HCT116 (cell line): ENCODE data around the gene ACSF2. TPM values are rescaled to one million over a fixed set of nuclear protein-coding genes. Genes with fewer than 3 reads are reported as not detected.

ENCODE experiments used
- ATAC-seq: fragments of 200-7000 bp; cut with Tn5 transposase; 2 replicates; pipeline ENCODE4 v1.9.1; 2020; ENCODE audit warnings: mild to moderate bottlenecking, moderate library complexity
- BruUV-seq: library from RNA; stranded (reverse); fragments of 400-500 nt; replicated peaks from 2 replicates; lab custom pipeline; 2021; lab: Mats Ljungman, UMichigan
- CTCF ChIA-PET: fragments of 300-600 bp; sonication (Branson Sonifier 250); formaldehyde crosslinking; loops from one replicate; lab custom pipeline; 2021; ENCODE audit warnings: antibody characterized with exemption; lab: Charles Lee
- POLR2A ChIA-PET: fragments of 300-600, 350-600 bp; sonication (Branson Sonifier 250); formaldehyde crosslinking; loops from one replicate; lab custom pipeline; 2021; ENCODE audit warnings: antibody characterized with exemption; lab: Charles Lee
- RAD21 ChIA-PET, 2 experiments: fragments of 300-600 bp; sonication (Branson Sonifier 250); formaldehyde crosslinking; loops; one replicate each; lab custom pipeline; 2023; ENCODE audit warnings: low total read pairs in 2 of 2; ENCODE audit not compliant: uncharacterized antibody in 2 of 2, unreplicated experiment in 2 of 2, low non-redundant PET in 1 of 2; lab: Charles Lee
- DNase-seq: peaks from one replicate; pipeline ENCODE4 v3.0.0-alpha.2; 2010; ENCODE audit warnings: low read depth, low spot score
- H2AFZ ChIP-seq: fragments of 200-600 bp; shearing (Covaris generic), sonication (generic); 2 replicates; pipeline ENCODE4 v1.6.1; 2017; ENCODE audit warnings: low read depth, mixed run types, mixed read lengths, antibody characterized with exemption, low read length; ENCODE audit not compliant: poor library complexity, severe bottlenecking
- H3K27ac ChIP-seq: 2 replicates; pipeline ENCODE4 v1.5.1; 2012; ENCODE audit warnings: low read depth, low read length
- H3K27me3 ChIP-seq: fragments of 200-600 bp; sonication (generic); 2 replicates; pipeline ENCODE4 v1.6.1; 2016; ENCODE audit warnings: mixed run types, low read length, mixed read lengths; ENCODE audit not compliant: insufficient read depth
- H3K36me3 ChIP-seq, 2 experiments: fragments of 200-500 bp in 1 of 2; fragments of 200-600 bp in 1 of 2; sonication (Bioruptor generic) in 1 of 2; sonication (generic) in 1 of 2; 2 replicates each; pipeline versions ENCODE4 v1.5.1 to v1.6.1; 2014 to 2016; ENCODE audit warnings: low read length in 2 of 2, inconsistent platforms in 1 of 2, mixed read lengths in 1 of 2, mixed run types in 1 of 2; ENCODE audit not compliant: insufficient read depth in 2 of 2, control insufficient read depth in 1 of 2
- H3K4me1 ChIP-seq, 2 experiments: fragments of 200-600 bp in 1 of 2; sonication (generic) in 1 of 2; 2 replicates each; pipeline versions ENCODE4 v1.5.1 to v1.6.1; 2012 to 2017; ENCODE audit warnings: low read length in 2 of 2, inconsistent platforms in 1 of 2, mild to moderate bottlenecking in 1 of 2, mixed read lengths in 1 of 2, mixed run types in 1 of 2, moderate library complexity in 1 of 2; ENCODE audit not compliant: insufficient read depth in 2 of 2, control insufficient read depth in 1 of 2
- H3K4me2 ChIP-seq: fragments of 200-600 bp; sonication (generic); 2 replicates; pipeline ENCODE4 v1.6.1; 2017; ENCODE audit warnings: mixed run types, low read length, mixed read lengths
- H3K4me3 ChIP-seq, 2 experiments: fragments of 200-600 bp in 1 of 2; sonication (generic) in 1 of 2; replicated peaks in 1 of 2; 2 replicates each; pipeline ENCODE4 v1.5.1; 2011 to 2016; ENCODE audit warnings: low read length in 2 of 2, control low read depth in 1 of 2, low read depth in 1 of 2, mild to moderate bottlenecking in 1 of 2, mixed read lengths in 1 of 2, mixed run types in 1 of 2
- H3K79me2 ChIP-seq: fragments of 200-600 bp; sonication (generic); 2 replicates; pipeline ENCODE4 v1.6.1; 2017; ENCODE audit warnings: mild to moderate bottlenecking, mixed run types, low read length, moderate library complexity, mixed read lengths; ENCODE audit not compliant: insufficient read depth
- H3K9ac ChIP-seq: fragments of 200-600 bp; sonication (generic); 2 replicates; pipeline ENCODE4 v1.6.1; 2016; ENCODE audit warnings: low read length, mixed read lengths
- H3K9me2 ChIP-seq: fragments of 200-600 bp; sonication (generic), shearing (Covaris generic); 2 replicates; pipeline ENCODE4 v1.6.1; 2017; ENCODE audit warnings: mixed run types, mild to moderate bottlenecking, moderate library complexity; ENCODE audit not compliant: insufficient read depth
- H3K9me3 ChIP-seq, 2 experiments: fragments of 200-500 bp in 1 of 2; fragments of 200-600 bp in 1 of 2; sonication (Bioruptor generic) in 1 of 2; sonication (generic) in 1 of 2; 2 replicates each; pipeline ENCODE4 v1.6.1; 2014 to 2017; ENCODE audit warnings: low read length in 2 of 2, mixed read lengths in 2 of 2, inconsistent platforms in 1 of 2, low read depth in 1 of 2, mild to moderate bottlenecking in 1 of 2, mixed run types in 1 of 2, moderate library complexity in 1 of 2; ENCODE audit not compliant: control insufficient read depth in 1 of 2, insufficient read depth in 1 of 2
- H4K20me1 ChIP-seq: fragments of 200-600 bp; sonication (generic), shearing (Covaris generic); 2 replicates; pipeline ENCODE4 v1.6.1; 2017; ENCODE audit warnings: mixed run types, mild to moderate bottlenecking, moderate library complexity; ENCODE audit not compliant: insufficient read depth
- ATF3 ChIP-seq: IDR thresholded peaks from 2 replicates; pipeline ENCODE4 v1.6.1; 2012
- CBX3 ChIP-seq: IDR thresholded peaks from 2 replicates; pipeline ENCODE4 v1.6.1; 2012; ENCODE audit warnings: low read depth
- CEBPB ChIP-seq: IDR thresholded peaks from 2 replicates; pipeline ENCODE4 v1.6.1; 2012; ENCODE audit warnings: low read depth
- CTCF ChIP-seq, 3 experiments: fragments of 200-600 bp in 1 of 3; sonication (generic) in 1 of 3; IDR thresholded peaks in 2 of 3; conservative IDR thresholded peaks in 1 of 3; 2 replicates each; pipeline ENCODE4 v1.5.1; 2012 to 2017; ENCODE audit warnings: low read depth in 2 of 3, low read length in 2 of 3, antibody characterized with exemption in 1 of 3, borderline replicate concordance in 1 of 3, control low read depth in 1 of 3, mild to moderate bottlenecking in 1 of 3, mixed read lengths in 1 of 3, mixed run types in 1 of 3, moderate library complexity in 1 of 3; ENCODE audit not compliant: insufficient read depth in 1 of 3
- EGR1 ChIP-seq: IDR thresholded peaks from 2 replicates; pipeline ENCODE4 v1.6.1; 2012; ENCODE audit warnings: low read depth
- EZH2 ChIP-seq: fragments of 200-600 bp; sonication (generic); IDR thresholded peaks from 2 replicates; pipeline ENCODE4 v1.6.1; 2017; ENCODE audit warnings: antibody characterized with exemption, mixed run types
- EZH2phosphoT487 ChIP-seq: fragments of 200-600 bp; IDR thresholded peaks from 2 replicates; pipeline ENCODE4 v1.6.1; 2018; ENCODE audit warnings: antibody characterized with exemption, borderline replicate concordance
- FOSL1 ChIP-seq: IDR thresholded peaks from 2 replicates; pipeline ENCODE4 v1.6.1; 2012; ENCODE audit warnings: low read depth
- MAX ChIP-seq: IDR thresholded peaks from 2 replicates; pipeline ENCODE4 v1.6.1; 2012
- SIN3A ChIP-seq: IDR thresholded peaks from 2 replicates; pipeline ENCODE4 v1.6.1; 2012; ENCODE audit warnings: low read depth
- TCF7L2 ChIP-seq: IDR thresholded peaks from 2 replicates; pipeline ENCODE4 v1.7.0; 2011; ENCODE audit warnings: borderline replicate concordance, inconsistent platforms; ENCODE audit not compliant: insufficient read depth, insufficient read length; ENCODE audit errors: extremely low read depth
- ZNF274 ChIP-seq: fragments of 200-500 bp; sonication (Bioruptor generic); IDR thresholded peaks from 2 replicates; pipeline ENCODE4 v1.6.1; 2014; ENCODE audit warnings: mild to moderate bottlenecking, low read depth, low read length, inconsistent platforms
- intact Hi-C: fragments of 100-400 bp; cut with micrococcal nuclease; formaldehyde crosslinking; loops from 2 replicates; pipeline ENCODE4 v1.10.0; 2022
- total RNA-seq: library from RNA; stranded (reverse); gene quantifications from one replicate; pipeline ENCODE4 v1.2.1, GENCODE V29; 2021; ENCODE audit not compliant: unreplicated experiment

Gene ACSF2
- total RNA-seq, 1 experiment from 2014 or later, result 52.4 TPM

- no peak overlapping the region for H3K4me3 ChIP-seq
- no peak for DNase-seq
- no peak overlapping the region for H3K27ac ChIP-seq
- ChIA-PET CTCF (interaction anchor here (0.9 kb wide), 1 partner anchor 10 kb away, joined by 4 read pairs; no protein-coding TSS in a partner anchor), POLR2A (no interaction called here), RAD21 (no interaction called here)
- intact Hi-C loops, result no loop called here
- no peak overlapping the region for H2AFZ ChIP-seq
- H3K27me3 ChIP-seq, result no peaks in the 10 kb centered on the region
- H4K20me1 ChIP-seq, result no peaks in the 10 kb centered on the region
- TF ChIP-seq EGR1, result no peak
- no peak for TF ChIP-seq EZH2
- no peak for TF ChIP-seq ZNF274
- no peak for TF ChIP-seq CEBPB
- no peak for TF ChIP-seq FOSL1
- no peak for TF ChIP-seq SIN3A
- TF ChIP-seq ATF3, result no peak
- TF ChIP-seq MAX, result no peak
- H3K36me3 ChIP-seq, result no peaks in the 10 kb centered on the region
- H3K9ac ChIP-seq, result no peak overlapping the region
- no peaks in the 10 kb centered on the region for H3K79me2 ChIP-seq
- H3K4me1 ChIP-seq, result peaks cover 0 to 10% of the 10 kb centered on the region in 2 experiments; a peak in 2 of 4 replicates
- BruUV-seq, result no TSS peak
- no peaks in the 10 kb centered on the region for H3K9me2 ChIP-seq
- ATAC-seq, result peak; percentile 25; the same call in 1 of the 2 replicates
- H3K9me3 ChIP-seq, result no peaks in the 10 kb centered on the region
- no peak overlapping the region for H3K4me2 ChIP-seq
Measured at GRCh38 chr17:50511058-50511457, 85.0 kb downstream of the ACSF2 start.

GRCh38 chr17:50513495-50513894 lies 87.5 kb downstream of the ACSF2 start:
- TF ChIP-seq CTCF (IDR thresholded peaks at IDR 0.05 in 2 of 3, conservative IDR thresholded peaks at IDR 0.05 in 1 of 3; ENCODE audit: borderline replicate concordance in 1 of 3, insufficient read depth in 1 of 3, low read depth in 2 of 3, low read length in 2 of 3) (no peak), CBX3 (no peak), EZH2phosphoT487 (no peak), EGR1 (no peak), ZNF274 (no peak), MAX (no peak), TCF7L2 (no peak)
- Histone ChIP-seq H3K36me3 (no peaks in the 10 kb centered on the region), H2AFZ (no peak overlapping the region), H3K9me3 (no peaks in the 10 kb centered on the region), H3K4me1 (peaks cover 0 to 17% of the 10 kb centered on the region in 2 experiments; a peak in 2 of 4 replicates), H3K27ac (no peak overlapping the region), H3K4me2 (no peak overlapping the region), H3K4me3 (no peak overlapping the region), H3K9me2 (no peaks in the 10 kb centered on the region), H4K20me1 (no peaks in the 10 kb centered on the region), H3K79me2 (no peaks in the 10 kb centered on the region), H3K27me3 (no peaks in the 10 kb centered on the region), H3K9ac (no peak overlapping the region)
- BruUV-seq, result no TSS peak
- intact Hi-C loops, result no loop called here
- ChIA-PET POLR2A (no interaction called here), RAD21 (interaction anchor here in 1 of 2 experiments (0.6 kb wide), 1 partner anchor 31 kb away, joined by 3 read pairs; no protein-coding TSS in a partner anchor), CTCF (interaction anchor here (0.9 kb wide), 1 partner anchor 11 kb away, joined by 3 read pairs; no protein-coding TSS in a partner anchor)
- no peak for DNase-seq
- no peak for ATAC-seq
